Vagina (tissue), 2 donors: ENCODE results near the gene CRLF2.

Experiments
- CTCF ChIP-seq, 3 experiments: fragments of 450-650 bp in 2 of 3; fragments of 200-600 bp in 1 of 3; sonication (generic) in 1 of 3; IDR thresholded peaks; one replicate each; pipeline ENCODE4 v1.5.1; 2017 to 2019; ENCODE audit warnings: antibody characterized with exemption in 3 of 3, mild to moderate bottlenecking in 2 of 3, moderate library complexity in 2 of 3
- POLR2A ChIP-seq, 2 donors: fragments of 450-650 bp; IDR thresholded peaks; one replicate each; pipeline ENCODE4 v1.6.1; 2017; ENCODE audit warnings: antibody characterized with exemption in 2 of 2, mild to moderate bottlenecking in 2 of 2, moderate library complexity in 2 of 2
- POLR2AphosphoS5 ChIP-seq, 2 donors: sonication (generic); formaldehyde crosslinking; IDR thresholded peaks; one replicate each; pipeline ENCODE4 v1.9.0; 2017; ENCODE audit warnings: antibody characterized with exemption in 2 of 2, mild to moderate bottlenecking in 2 of 2, low read depth in 1 of 2; ENCODE audit not compliant: insufficient read depth in 1 of 2

- TF ChIP-seq CTCF (IDR thresholded peaks at IDR 0.05) (no peak), POLR2A (IDR thresholded peaks at IDR 0.05) (no peak), POLR2AphosphoS5 (IDR thresholded peaks at IDR 0.05; ENCODE audit: insufficient read depth in 1 of 2, low read depth in 1 of 2) (no peak)
Measured at GRCh38 chrX:1150569-1151347, 61.7 kb downstream of the CRLF2 start.
